Measurements from ENCODE around the gene UNC80.

The UNC80 gene

DNA sequence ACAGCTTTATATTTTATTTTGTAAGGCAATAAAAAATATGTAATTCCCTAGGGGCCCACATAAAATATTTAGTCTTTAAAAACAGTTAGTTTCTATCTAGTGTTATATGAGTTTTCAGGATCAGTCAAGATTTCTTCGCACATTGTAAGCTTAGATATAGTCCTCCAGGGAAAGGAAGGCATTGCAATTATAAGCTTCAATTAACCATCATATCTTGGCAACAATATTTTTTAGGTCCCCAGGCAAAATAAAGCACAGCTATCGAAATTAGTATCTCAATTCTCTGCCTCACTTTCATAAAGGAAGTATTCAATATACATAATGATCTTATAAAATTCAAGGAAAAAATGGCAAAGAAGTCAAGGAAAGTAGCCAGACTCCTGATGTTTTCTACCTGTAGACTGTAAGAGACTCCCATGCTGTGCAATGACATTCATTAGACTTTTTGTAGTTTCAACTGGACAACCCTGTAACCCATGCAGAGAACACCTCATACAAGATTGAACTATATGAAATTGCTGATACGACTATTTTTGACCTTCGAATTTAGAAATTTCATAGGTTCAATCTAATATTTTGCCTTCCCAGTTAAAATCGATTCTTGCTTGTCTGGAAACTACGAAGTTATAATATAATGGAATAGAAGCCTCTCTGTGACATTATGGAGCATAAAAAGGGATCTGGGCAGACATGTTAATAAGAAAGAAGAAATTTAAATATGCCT is 96.8 kb downstream of the UNC80 start:
- Histone ChIP-seq H3K27ac (no peak overlapping the region), H3K4me1 (ENCODE audit: low read depth, poor library complexity, severe bottlenecking) (peaks cover 13% of the 10 kb centered on the region), H3K36me3 (ENCODE audit: insufficient read depth) (no peaks in the 10 kb centered on the region), H3K27me3 (ENCODE audit: insufficient read depth, low read depth) (no peaks in the 10 kb centered on the region), H2AFZ (ENCODE audit: low read depth) (no peak overlapping the region), H3K4me2 (no peak overlapping the region), H3K79me2 (ENCODE audit: insufficient read depth, low read depth) (no peaks in the 10 kb centered on the region), H4K20me1 (ENCODE audit: insufficient read depth) (no peaks in the 10 kb centered on the region), H3K4me3 (IDR thresholded peaks at IDR 0.05; ENCODE audit: insufficient read depth, low read depth, low read length) (no peak overlapping the region), H3K9ac (no peak overlapping the region)
- TF ChIP-seq, protein P1, sequence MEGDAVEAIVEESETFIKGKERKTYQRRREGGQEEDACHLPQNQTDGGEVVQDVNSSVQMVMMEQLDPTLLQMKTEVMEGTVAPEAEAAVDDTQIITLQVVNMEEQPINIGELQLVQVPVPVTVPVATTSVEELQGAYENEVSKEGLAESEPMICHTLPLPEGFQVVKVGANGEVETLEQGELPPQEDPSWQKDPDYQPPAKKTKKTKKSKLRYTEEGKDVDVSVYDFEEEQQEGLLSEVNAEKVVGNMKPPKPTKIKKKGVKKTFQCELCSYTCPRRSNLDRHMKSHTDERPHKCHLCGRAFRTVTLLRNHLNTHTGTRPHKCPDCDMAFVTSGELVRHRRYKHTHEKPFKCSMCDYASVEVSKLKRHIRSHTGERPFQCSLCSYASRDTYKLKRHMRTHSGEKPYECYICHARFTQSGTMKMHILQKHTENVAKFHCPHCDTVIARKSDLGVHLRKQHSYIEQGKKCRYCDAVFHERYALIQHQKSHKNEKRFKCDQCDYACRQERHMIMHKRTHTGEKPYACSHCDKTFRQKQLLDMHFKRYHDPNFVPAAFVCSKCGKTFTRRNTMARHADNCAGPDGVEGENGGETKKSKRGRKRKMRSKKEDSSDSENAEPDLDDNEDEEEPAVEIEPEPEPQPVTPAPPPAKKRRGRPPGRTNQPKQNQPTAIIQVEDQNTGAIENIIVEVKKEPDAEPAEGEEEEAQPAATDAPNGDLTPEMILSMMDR (conservative IDR thresholded peaks at IDR 0.05; ENCODE audit: low read depth, low read length), result no peak

DNA sequence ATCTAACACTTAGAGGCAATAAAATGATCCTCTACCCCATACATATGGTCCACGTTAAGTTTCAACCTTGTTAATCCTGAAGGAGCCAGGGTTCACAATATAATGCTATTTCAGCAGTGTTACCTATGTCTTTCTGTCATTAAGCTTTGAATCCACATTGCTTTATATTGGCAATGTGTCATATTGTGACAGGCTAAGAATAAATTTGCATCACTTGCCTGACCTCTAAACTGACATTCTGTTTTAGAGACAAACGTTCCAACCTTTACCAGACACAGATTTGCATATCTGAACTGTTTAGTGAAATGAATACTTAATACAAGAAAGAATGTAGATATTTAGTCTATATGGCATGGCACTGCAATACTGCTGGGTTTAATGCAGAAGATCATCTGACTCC is 98.4 kb downstream of the UNC80 start:
- no peak overlapping the region for H3K4me3 ChIP-seq (IDR thresholded peaks at IDR 0.05; ENCODE audit: insufficient read depth, low read depth, low read length)
- H3K9ac ChIP-seq, result no peak overlapping the region
- H3K27ac ChIP-seq, result no peak overlapping the region
- no peaks in the 10 kb centered on the region for H3K27me3 ChIP-seq (ENCODE audit: insufficient read depth, low read depth)
- H4K20me1 ChIP-seq (ENCODE audit: insufficient read depth), result no peaks in the 10 kb centered on the region
- H2AFZ ChIP-seq (ENCODE audit: low read depth), result no peak overlapping the region
- no peaks in the 10 kb centered on the region for H3K79me2 ChIP-seq (ENCODE audit: insufficient read depth, low read depth)
- peaks cover 24% of the 10 kb centered on the region for H3K4me1 ChIP-seq (ENCODE audit: low read depth, poor library complexity, severe bottlenecking)
- no peaks in the 10 kb centered on the region for H3K36me3 ChIP-seq (ENCODE audit: insufficient read depth)
- H3K4me2 ChIP-seq, result no peak overlapping the region
- TF ChIP-seq, protein P1 (conservative IDR thresholded peaks at IDR 0.05; ENCODE audit: low read depth, low read length), result no peak

DNA sequence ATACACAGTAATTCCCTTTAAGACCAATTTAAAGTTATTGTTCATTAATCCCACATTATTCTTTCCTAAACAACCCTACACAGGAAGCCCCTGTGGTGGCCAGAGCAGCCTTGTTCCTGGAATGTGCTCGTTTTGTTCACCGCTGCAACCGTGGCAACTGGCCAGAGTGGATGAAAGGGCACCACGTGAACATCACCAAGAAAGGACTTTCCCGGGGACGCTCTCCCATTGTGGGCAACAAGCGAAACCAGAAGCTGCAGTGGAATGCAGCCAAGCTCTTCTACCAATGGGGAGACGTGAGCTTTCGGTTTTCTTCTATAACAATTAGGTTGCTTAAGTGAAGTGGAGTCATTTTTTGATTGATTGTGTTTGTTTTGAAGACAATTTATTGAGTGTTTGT is 101.0 kb downstream of the UNC80 start:
- H2AFZ ChIP-seq (ENCODE audit: low read depth), result no peak overlapping the region
- no peak overlapping the region for H3K4me3 ChIP-seq (IDR thresholded peaks at IDR 0.05; ENCODE audit: insufficient read depth, low read depth, low read length)
- peak overlapping the region; percentile 69 for H3K4me2 ChIP-seq

DNA sequence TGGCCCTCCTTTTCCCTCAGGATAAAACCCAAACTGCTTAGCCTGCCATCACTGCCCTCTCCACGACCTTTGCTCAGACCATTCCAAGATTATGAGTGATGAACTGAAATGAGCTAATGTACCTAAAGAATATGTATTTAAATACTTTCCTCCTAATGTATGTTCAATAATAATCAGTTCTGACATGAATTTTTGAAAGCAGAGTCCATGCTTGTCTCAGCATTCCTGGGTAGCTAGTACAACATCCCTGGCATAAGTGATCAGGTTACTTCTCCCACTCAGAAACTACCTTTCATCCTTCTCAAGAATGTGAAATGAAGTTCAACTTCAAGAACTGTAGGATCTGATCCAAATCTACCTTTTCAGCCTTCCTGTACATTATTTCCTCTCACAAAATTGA is 103.6 kb downstream of the UNC80 start:
- H3K27me3 ChIP-seq (ENCODE audit: insufficient read depth, low read depth), result no peaks in the 10 kb centered on the region
- no peaks in the 10 kb centered on the region for H3K79me2 ChIP-seq (ENCODE audit: insufficient read depth, low read depth)
- TF ChIP-seq, protein P1 (conservative IDR thresholded peaks at IDR 0.05; ENCODE audit: low read depth, low read length), result no peak
- H3K36me3 ChIP-seq (ENCODE audit: insufficient read depth), result no peaks in the 10 kb centered on the region
- no peak overlapping the region for H3K9ac ChIP-seq
- no peak overlapping the region for H2AFZ ChIP-seq (ENCODE audit: low read depth)
- no peak overlapping the region for H3K4me2 ChIP-seq
- H3K27ac ChIP-seq, result no peak overlapping the region
- H3K4me3 ChIP-seq (IDR thresholded peaks at IDR 0.05; ENCODE audit: insufficient read depth, low read depth, low read length), result no peak overlapping the region
- H4K20me1 ChIP-seq (ENCODE audit: insufficient read depth), result no peaks in the 10 kb centered on the region
- peaks cover 24% of the 10 kb centered on the region for H3K4me1 ChIP-seq (ENCODE audit: low read depth, poor library complexity, severe bottlenecking)

More for the DNA sequence above, 101.0 kb downstream of the UNC80 start:
- peaks cover 24% of the 10 kb centered on the region for H3K4me1 ChIP-seq (ENCODE audit: low read depth, poor library complexity, severe bottlenecking)
- H3K9ac ChIP-seq, result no peak overlapping the region
- no peaks in the 10 kb centered on the region for H4K20me1 ChIP-seq (ENCODE audit: insufficient read depth)
- H3K27me3 ChIP-seq (ENCODE audit: insufficient read depth, low read depth), result no peaks in the 10 kb centered on the region
- H3K36me3 ChIP-seq (ENCODE audit: insufficient read depth), result no peaks in the 10 kb centered on the region
- H3K27ac ChIP-seq, result no peak overlapping the region
- TF ChIP-seq, protein P1 (conservative IDR thresholded peaks at IDR 0.05; ENCODE audit: low read depth, low read length), result no peak
- H3K79me2 ChIP-seq (ENCODE audit: insufficient read depth, low read depth), result no peaks in the 10 kb centered on the region
